Measurements from ENCODE around the gene USF3.

USF3 gene

DNA sequence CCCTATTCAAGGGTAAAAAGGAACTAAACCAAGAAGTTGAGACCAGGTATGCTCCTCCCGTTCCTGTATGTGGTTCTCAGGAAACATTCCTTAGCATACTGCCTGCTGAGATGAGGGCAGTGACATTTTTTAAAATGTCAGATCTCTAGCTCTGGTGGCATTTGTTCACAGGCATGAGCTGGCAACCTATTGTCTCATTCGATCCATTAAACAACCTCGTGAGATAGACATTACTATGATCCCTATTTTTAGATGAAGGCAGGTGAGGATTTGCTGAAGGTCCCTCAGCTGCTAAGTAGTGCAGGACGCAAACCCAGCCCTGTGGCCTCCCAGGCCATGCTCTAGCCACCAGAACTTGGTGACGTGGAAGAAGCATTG, 89.2 kb downstream of the USF3 start:
- no peak for DNase-seq (ENCODE audit: low read depth, low spot score)

DNA sequence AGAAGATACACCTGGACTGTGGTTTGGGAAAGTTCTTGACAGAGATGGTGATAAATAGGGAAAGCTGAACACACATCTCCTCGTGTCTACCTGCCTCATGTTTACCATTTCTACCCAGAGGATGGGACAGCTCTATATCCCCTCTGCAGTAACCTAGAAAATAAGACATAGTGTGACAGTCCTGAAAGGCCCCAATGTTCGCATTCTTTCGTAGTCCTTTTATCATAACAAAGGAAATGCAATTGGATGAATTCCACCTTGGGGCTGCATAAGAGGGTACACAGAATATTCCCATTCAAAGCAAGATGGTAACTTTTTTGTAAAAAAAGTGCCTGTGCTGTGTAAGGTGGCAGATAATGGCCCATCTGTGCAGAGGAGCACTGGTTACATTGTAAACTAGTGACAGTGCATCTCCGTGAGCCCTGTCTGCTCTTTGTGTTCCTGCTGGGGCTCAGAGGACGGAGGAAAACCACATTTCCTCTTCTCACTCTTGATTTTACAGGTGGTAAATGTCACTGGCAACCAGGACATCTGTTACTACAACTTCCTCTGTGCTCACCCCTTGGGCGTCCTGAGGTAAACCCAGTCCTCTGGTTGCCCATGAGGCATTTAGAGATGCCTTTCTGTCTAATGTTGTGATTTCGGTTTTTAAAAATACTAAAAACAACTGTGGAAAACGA, 89.8 kb downstream of the USF3 start:
- no peak for DNase-seq (ENCODE audit: low read depth, low spot score)

- DNase-seq (ENCODE audit: low read depth, low spot score), result no peak
Observed at GRCh38 chr3:113602836-113603235, 93.6 kb downstream of the USF3 start.

GRCh38 chr3:113602256-113602655, 94.2 kb downstream of the USF3 start:
- DNase-seq (ENCODE audit: low read depth, low spot score), result no peak

- DNase-seq (ENCODE audit: low read depth, low spot score), result no peak
Observed at GRCh38 chr3:113601240-113601639, 95.2 kb downstream of the USF3 start.

- DNase-seq (ENCODE audit: low read depth, low spot score), result no peak
Observed at GRCh38 chr3:113600418-113601182, 95.8 kb downstream of the USF3 start.

All from activated naive CD8-positive, alpha-beta T cell treated with anti-CD3 and anti-CD28 coated beads, Interleukin-2, amount 50 U/mL, for 16 hours (primary cell).